ENCODE data around the gene C3. TPM values are rescaled to one million over a fixed set of nuclear protein-coding genes. Genes with fewer than 3 reads are reported as not detected.

The C3 gene
- total and polyA plus RNA-seq, 8 donors = 67.7 to 3,753 (median 596) TPM

DNA sequence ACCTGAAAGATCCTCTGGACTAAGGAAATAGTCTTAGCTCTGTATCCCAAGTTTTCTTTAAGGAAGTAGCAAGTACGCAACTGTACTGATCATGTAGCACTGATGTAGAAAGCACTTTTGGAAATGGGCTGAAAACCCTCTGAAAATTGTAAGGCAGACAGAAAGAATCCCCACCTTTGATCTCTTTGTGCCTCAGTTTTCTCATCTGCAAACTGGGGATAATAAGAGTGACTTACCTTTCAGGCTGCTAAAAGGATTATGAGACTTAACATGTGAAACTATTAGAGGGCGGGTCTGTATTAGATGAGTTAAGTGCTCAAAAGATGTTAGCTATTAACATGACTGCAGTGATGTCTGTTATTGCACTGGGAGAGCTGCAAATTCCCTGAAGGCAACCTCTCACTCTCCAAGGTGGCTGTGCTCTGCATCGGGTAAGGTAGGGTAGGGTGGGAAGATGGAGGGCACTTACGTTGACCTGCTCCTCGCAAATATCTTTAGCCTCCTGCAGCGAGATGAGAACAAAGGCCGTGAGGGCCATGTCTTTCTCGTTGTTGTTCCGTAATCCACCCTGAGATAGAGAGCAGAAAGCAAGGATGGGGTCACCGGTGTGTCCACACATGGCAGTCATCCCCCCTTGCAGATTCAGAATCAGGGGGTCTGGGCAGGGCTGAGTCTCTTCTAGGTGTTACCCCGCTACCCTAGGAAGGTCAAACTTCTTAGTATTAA, 30.1 kb downstream of the C3 start:
- intact Hi-C loops (cut with DNase I) = no loop called here
- ATAC-seq (no peak), DNase-seq (no peak), FAIRE-seq (no peak)
- Histone ChIP-seq H3K4me1 (no peaks in the 10 kb centered on the region), H3K9me3 (no peaks in the 10 kb centered on the region), H3K36me3 (peaks cover 0 to 4% (median 0%) of the 10 kb centered on the region in 3 donors), H3K27me3 (no peaks in the 10 kb centered on the region), H3K4me3 (no peak overlapping the region), H3K27ac (no peak overlapping the region)
- TF ChIP-seq, protein P1, sequence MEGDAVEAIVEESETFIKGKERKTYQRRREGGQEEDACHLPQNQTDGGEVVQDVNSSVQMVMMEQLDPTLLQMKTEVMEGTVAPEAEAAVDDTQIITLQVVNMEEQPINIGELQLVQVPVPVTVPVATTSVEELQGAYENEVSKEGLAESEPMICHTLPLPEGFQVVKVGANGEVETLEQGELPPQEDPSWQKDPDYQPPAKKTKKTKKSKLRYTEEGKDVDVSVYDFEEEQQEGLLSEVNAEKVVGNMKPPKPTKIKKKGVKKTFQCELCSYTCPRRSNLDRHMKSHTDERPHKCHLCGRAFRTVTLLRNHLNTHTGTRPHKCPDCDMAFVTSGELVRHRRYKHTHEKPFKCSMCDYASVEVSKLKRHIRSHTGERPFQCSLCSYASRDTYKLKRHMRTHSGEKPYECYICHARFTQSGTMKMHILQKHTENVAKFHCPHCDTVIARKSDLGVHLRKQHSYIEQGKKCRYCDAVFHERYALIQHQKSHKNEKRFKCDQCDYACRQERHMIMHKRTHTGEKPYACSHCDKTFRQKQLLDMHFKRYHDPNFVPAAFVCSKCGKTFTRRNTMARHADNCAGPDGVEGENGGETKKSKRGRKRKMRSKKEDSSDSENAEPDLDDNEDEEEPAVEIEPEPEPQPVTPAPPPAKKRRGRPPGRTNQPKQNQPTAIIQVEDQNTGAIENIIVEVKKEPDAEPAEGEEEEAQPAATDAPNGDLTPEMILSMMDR (IDR thresholded peaks at IDR 0.05) = no peak
- WGBS, 2 donors = 70 to 82% methylated on average over 11 of the region's 11 CpGs

DNA sequence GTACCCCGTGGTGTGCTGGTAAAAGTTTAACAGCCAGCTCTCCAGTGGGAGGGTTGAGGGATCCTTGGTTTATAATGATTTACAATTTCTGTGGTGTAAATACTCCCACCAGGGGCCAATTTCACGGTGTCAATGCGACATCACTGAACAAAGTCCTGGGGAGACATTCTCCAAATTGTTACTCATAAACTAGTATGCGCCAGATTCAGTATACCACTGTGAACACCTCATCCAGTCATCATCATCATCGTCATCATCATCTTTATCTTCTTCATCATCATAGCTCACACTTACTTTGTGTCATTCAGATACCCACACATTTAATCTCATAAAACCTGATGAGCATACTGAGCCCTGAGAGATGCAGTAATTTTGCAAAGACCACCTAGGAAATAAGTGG, 33.3 kb downstream of the C3 start:
- TF ChIP-seq, protein P1 (IDR thresholded peaks at IDR 0.05) = no peak
- no peak for ATAC-seq
- Histone ChIP-seq H3K4me3 (no peak overlapping the region), H3K9me3 (no peaks in the 10 kb centered on the region), H3K27ac (no peak overlapping the region), H3K36me3 (peaks cover 0 to 4% (median 0%) of the 10 kb centered on the region in 3 donors), H3K27me3 (no peaks in the 10 kb centered on the region), H3K4me1 (no peaks in the 10 kb centered on the region)
- no peak for DNase-seq
- WGBS, 2 donors = 61 to 69% methylated on average over 5 of the region's 5 CpGs
- intact Hi-C loops (cut with DNase I) = no loop called here
- FAIRE-seq = no peak

DNA sequence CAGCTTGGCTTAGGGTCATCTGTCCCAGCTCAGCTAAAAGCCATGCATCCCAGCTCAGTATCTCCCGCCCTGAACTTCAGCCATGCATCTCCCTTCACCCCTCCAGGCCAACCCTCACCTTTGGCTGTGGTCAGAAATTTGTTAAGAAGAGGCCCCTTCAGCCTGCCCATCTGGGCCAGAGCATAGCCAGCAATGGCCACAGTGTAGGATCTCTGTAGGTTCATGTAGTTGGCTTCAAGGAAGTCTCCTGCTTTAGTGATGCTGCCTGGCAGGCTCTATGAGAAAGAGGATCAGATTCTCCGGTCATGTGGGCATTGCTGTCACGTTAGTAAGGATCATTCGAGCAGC, 33.8 kb downstream of the C3 start:
- peaks cover 0 to 4% (median 0%) of the 10 kb centered on the region in 3 donors for H3K36me3 ChIP-seq
- ATAC-seq = peak in 1 of 4 donors; percentile 6
- no peak for FAIRE-seq
- no peak overlapping the region for H3K4me3 ChIP-seq
- intact Hi-C loops (cut with DNase I) = no loop called here
- TF ChIP-seq, protein P1 (IDR thresholded peaks at IDR 0.05) = no peak
- no peaks in the 10 kb centered on the region for H3K4me1 ChIP-seq
- DNase-seq = no peak
- H3K27ac ChIP-seq = no peak overlapping the region
- no peaks in the 10 kb centered on the region for H3K27me3 ChIP-seq
- WGBS, 2 donors = 74 to 79% methylated on average over 4 of the region's 4 CpGs
- no peaks in the 10 kb centered on the region for H3K9me3 ChIP-seq

DNA sequence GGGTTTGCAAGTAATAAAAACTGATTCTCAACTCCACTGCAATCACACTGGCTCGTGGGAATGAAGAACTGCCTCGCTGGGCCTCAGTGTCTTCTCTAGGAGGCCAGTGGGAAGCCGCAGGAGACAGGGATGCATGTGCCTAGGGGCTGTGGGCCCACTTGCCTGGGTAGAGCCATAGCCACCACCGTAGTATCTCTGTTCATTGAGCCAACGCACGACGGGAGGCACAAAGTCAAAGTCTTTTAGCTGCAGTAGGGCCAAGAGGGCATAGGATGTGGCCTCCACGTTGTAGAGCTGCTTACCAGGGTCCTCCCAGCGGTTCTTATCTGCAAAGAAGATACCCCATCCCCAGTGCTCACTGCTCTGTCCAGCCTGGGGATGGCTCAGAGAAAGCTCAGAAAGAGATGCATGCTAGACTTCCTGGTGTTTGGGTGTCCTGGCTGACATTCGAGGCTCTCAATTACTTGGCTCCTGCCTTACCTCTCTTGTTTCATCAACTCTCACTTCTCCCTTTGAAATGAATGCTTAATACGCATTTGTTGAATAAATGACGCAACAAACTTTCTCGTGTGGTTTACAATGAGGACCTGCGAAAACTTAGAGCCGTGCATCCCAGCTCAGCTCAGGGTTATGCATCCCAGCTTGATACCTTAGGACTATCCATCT, 34.4 kb downstream of the C3 start:
- no peak for ATAC-seq

More for the DNA sequence above, 34.4 kb downstream of the C3 start:
- intact Hi-C loops (cut with DNase I) = no loop called here
- Histone ChIP-seq H3K27ac (no peak overlapping the region), H3K4me1 (no peaks in the 10 kb centered on the region), H3K4me3 (no peak overlapping the region), H3K36me3 (peaks cover 0 to 4% (median 0%) of the 10 kb centered on the region in 3 donors), H3K27me3 (no peaks in the 10 kb centered on the region), H3K9me3 (no peaks in the 10 kb centered on the region)
- 79 to 80% methylated on average over 15 of the region's 15 CpGs for WGBS, 2 donors
- DNase-seq (no peak), FAIRE-seq (no peak)
- TF ChIP-seq, protein P1 (IDR thresholded peaks at IDR 0.05) = no peak

Data from pancreas (tissue), 10 donors.